PC-9 (cell line): ENCODE data around the gene HOXB6. TPM values are rescaled to one million over a fixed set of nuclear protein-coding genes. Genes with fewer than 3 reads are reported as not detected.

Experiments used
- BruUV-seq: library from RNA; stranded (reverse); fragments of 400-500 nt; replicated peaks from 2 replicates; lab custom pipeline; 2021; lab: Mats Ljungman, UMichigan
- CTCF ChIA-PET: fragments of 300-600 bp; sonication (Branson Sonifier 250); formaldehyde crosslinking; loops from one replicate; lab custom pipeline; 2022; ENCODE audit warnings: antibody characterized with exemption; lab: Charles Lee
- POLR2A ChIA-PET: fragments of 300-600 bp; sonication (Branson Sonifier 250); formaldehyde crosslinking; loops from one replicate; lab custom pipeline; 2022; ENCODE audit warnings: antibody characterized with exemption; ENCODE audit not compliant: unreplicated experiment; lab: Charles Lee
- DNase-seq, 2 experiments: peaks; one replicate each; pipeline versions ENCODE4 v3.0.0 to v3.0.0-alpha.2; 2015 to 2022; ENCODE audit warnings: mixed read lengths in 1 of 2
- H2AFZ ChIP-seq: fragments of 200-600 bp; sonication (generic); 2 replicates; pipeline ENCODE4 v1.8.1; 2017; ENCODE audit warnings: antibody characterized with exemption
- H3F3A ChIP-seq: fragments of 200-600 bp; sonication (generic); 2 replicates; pipeline ENCODE4 v1.8.1; 2017; ENCODE audit warnings: antibody characterized with exemption, mild to moderate bottlenecking, low read depth; ENCODE audit not compliant: insufficient read depth
- H3K27ac ChIP-seq: fragments of 200-600 bp; sonication (generic); 2 replicates; pipeline ENCODE4 v1.6.1; 2016; ENCODE audit warnings: mixed run types
- H3K27me3 ChIP-seq: fragments of 200-600 bp; sonication (generic); 2 replicates; pipeline ENCODE4 v1.6.1; 2016; ENCODE audit warnings: low read depth, mixed run types; ENCODE audit not compliant: insufficient read depth
- H3K36me3 ChIP-seq: fragments of 200-600 bp; sonication (generic); 2 replicates; pipeline ENCODE4 v1.6.1; 2016; ENCODE audit warnings: low read depth, mixed run types
- H3K4me1 ChIP-seq: fragments of 200-600 bp; sonication (generic); replicated peaks from 2 replicates; pipeline ENCODE4 v1.6.1; 2016; ENCODE audit warnings: mixed run types; ENCODE audit not compliant: insufficient read depth
- H3K4me2 ChIP-seq: fragments of 200-600 bp; sonication (generic); 2 replicates; pipeline ENCODE4 v1.6.1; 2017; ENCODE audit warnings: mixed run types
- H3K4me3 ChIP-seq: fragments of 200-600 bp; sonication (generic); 2 replicates; pipeline ENCODE4 v1.6.1; 2016; ENCODE audit warnings: mixed run types
- H3K79me2 ChIP-seq: fragments of 200-600 bp; sonication (generic); 2 replicates; pipeline ENCODE4 v1.6.1; 2017; ENCODE audit warnings: low read depth, mixed run types
- H3K9me2 ChIP-seq: fragments of 200-600 bp; sonication (generic); 2 replicates; pipeline ENCODE4 v1.8.1; 2017; ENCODE audit warnings: mild to moderate bottlenecking; ENCODE audit not compliant: insufficient read depth
- H3K9me3 ChIP-seq: fragments of 200-600 bp; sonication (generic); 2 replicates; pipeline ENCODE4 v1.8.1; 2016; ENCODE audit warnings: low read depth; ENCODE audit not compliant: insufficient read depth
- H4K20me1 ChIP-seq: fragments of 200-600 bp; sonication (generic); 2 replicates; pipeline ENCODE4 v1.8.1; 2017; ENCODE audit not compliant: insufficient read depth
- EZH2 ChIP-seq: fragments of 200-600 bp; sonication (generic); IDR thresholded peaks from 2 replicates; pipeline ENCODE4 v1.8.0; 2017; ENCODE audit warnings: antibody characterized with exemption, low read depth
- intact Hi-C: fragments of 100-400 bp; cut with micrococcal nuclease; formaldehyde crosslinking; loops from one replicate; pipeline ENCODE4 v1.10.0; 2022; ENCODE audit not compliant: unreplicated experiment
- total RNA-seq: library from RNA; stranded (reverse); gene quantifications from 2 replicates; pipeline ENCODE4 v1.2.3, GENCODE V29; 2021
- TF ChIP-seq, protein P1 (sequence below): fragments of 200-600 bp; sonication (generic); conservative IDR thresholded peaks from 2 replicates; pipeline ENCODE4 v1.6.1; 2017; ENCODE audit warnings: mixed run types, antibody characterized with exemption, mild to moderate bottlenecking, moderate library complexity

Gene HOXB6
- total RNA-seq, 1 experiment from 2014 or later, result 30.7 TPM

DNA sequence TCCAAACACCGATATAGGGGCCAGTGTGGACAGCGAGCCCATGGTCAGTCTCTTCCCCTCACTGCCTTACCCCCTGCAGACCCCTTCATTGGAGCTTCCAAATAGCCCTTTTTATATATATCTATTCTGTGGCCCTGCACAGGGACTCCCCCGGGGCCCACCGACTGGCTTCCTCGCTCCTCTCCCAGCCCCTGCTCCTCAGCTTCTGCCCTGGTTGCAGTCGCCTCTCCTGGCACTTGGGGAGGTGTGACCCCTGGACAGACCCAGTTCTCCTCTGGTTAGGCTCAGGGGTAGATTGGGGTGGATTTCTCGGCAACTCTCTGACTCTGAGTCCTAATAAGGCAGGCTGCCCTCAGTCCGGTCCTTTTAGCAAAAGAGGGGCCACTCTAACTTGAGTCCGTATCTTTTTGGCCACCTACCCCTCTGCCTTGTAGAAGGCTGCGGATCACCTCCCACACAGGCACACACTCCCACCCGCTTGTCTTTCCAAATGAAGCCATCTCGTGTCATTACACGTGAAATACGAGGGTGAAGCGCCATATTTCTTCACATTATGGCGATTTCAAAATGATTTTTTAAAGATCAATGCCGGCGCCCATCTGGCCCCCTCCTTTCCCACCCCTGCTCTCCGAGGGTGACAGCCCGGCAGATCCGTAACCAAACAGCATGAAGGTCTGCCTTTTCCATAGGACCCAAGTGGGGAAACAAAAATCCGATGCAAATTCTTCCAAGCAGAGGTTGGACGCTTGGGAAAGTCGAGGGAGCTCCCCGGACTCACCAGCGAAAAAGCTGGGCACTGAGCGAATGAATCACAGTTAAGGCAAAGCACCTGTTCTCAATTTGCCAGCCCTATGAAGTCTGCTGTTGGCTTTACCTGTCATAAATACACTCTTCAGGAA is 23.1 kb upstream of the HOXB6 start:
- TF ChIP-seq, protein P1, sequence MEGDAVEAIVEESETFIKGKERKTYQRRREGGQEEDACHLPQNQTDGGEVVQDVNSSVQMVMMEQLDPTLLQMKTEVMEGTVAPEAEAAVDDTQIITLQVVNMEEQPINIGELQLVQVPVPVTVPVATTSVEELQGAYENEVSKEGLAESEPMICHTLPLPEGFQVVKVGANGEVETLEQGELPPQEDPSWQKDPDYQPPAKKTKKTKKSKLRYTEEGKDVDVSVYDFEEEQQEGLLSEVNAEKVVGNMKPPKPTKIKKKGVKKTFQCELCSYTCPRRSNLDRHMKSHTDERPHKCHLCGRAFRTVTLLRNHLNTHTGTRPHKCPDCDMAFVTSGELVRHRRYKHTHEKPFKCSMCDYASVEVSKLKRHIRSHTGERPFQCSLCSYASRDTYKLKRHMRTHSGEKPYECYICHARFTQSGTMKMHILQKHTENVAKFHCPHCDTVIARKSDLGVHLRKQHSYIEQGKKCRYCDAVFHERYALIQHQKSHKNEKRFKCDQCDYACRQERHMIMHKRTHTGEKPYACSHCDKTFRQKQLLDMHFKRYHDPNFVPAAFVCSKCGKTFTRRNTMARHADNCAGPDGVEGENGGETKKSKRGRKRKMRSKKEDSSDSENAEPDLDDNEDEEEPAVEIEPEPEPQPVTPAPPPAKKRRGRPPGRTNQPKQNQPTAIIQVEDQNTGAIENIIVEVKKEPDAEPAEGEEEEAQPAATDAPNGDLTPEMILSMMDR, result no peak
- no peak for TF ChIP-seq EZH2
- no peak overlapping the region for H2AFZ ChIP-seq
- peaks cover 36% of the 10 kb centered on the region; the same call in 1 of the 2 replicates for H3K27me3 ChIP-seq
- intact Hi-C loops, result no loop called here
- no peaks in the 10 kb centered on the region; the same call in 1 of the 2 replicates for H4K20me1 ChIP-seq
- 0 out of 2 replicates have a peak overlapping the region, but pooled peaks have one; percentile 96 for H3K4me2 ChIP-seq
- no peaks in the 10 kb centered on the region for H3K79me2 ChIP-seq
- H3F3A ChIP-seq, result peaks cover 15% of the 10 kb centered on the region; the same call in 1 of the 2 replicates
- H3K36me3 ChIP-seq, result no peaks in the 10 kb centered on the region
- CTCF ChIA-PET, result interaction anchor here (0.5 to 3.0 kb wide), 2 partner anchors 8 to 18 kb away, joined by 3 to 9 read pairs; no protein-coding TSS in a partner anchor
- DNase-seq, result no peak
- H3K4me3 ChIP-seq, result no peak overlapping the region
- H3K9me3 ChIP-seq, result no peaks in the 10 kb centered on the region
- no TSS peak for BruUV-seq
- peaks cover 3% of the 10 kb centered on the region; the same call in 1 of the 2 replicates for H3K4me1 ChIP-seq
- H3K27ac ChIP-seq, result no peak overlapping the region
- H3K9me2 ChIP-seq, result no peaks in the 10 kb centered on the region
- POLR2A ChIA-PET, result interaction anchor here (0.7 kb wide), 1 partner anchor 571 kb away, joined by 3 read pairs; no protein-coding TSS in a partner anchor

DNA sequence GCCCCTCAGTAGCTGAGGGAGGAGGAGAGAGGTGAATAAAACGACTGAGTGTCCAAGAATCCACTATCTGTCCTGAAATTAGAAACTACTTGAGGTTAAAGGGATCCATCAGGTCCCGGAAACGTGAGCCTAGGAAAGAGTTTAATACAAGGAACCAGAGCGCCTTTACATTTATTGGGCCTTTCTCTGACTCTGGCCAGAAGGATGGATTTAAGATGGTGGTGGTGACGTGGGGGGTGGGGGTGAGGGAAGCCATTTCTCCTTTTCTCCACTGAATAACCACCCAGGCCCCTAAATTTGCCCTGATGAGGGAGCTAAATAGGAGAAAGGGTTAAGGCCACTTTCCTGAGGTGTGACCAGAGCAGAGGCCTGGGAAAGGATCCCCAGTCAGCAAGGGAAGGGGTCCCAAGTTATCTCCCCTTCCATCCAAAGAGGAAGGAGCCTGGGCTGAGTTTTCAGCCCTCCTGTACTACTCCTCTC is 22.4 kb upstream of the HOXB6 start:
- ChIA-PET POLR2A (no interaction called here), CTCF (interaction anchor here (3.0 kb wide), 1 partner anchor 9 kb away, joined by 9 read pairs; no protein-coding TSS in a partner anchor)
- BruUV-seq, result no TSS peak
- peak overlapping the region; percentile 86 for H2AFZ ChIP-seq
- intact Hi-C loops, result no loop called here
- peak overlapping the region; percentile 96 for H3K4me2 ChIP-seq
- no peaks in the 10 kb centered on the region for H3K9me2 ChIP-seq
- no peaks in the 10 kb centered on the region for H3K36me3 ChIP-seq
- H3F3A ChIP-seq, result peaks cover 13% of the 10 kb centered on the region; the same call in 1 of the 2 replicates
- no peak overlapping the region for H3K27ac ChIP-seq
- no peaks in the 10 kb centered on the region for H3K79me2 ChIP-seq
- peaks cover 3% of the 10 kb centered on the region; the same call in 1 of the 2 replicates for H3K4me1 ChIP-seq
- H3K27me3 ChIP-seq, result peaks cover 28% of the 10 kb centered on the region; the same call in 1 of the 2 replicates
- TF ChIP-seq, protein P1, result no peak
- no peak for TF ChIP-seq EZH2
- H3K4me3 ChIP-seq, result peak overlapping the region; percentile 70
- H3K9me3 ChIP-seq, result no peaks in the 10 kb centered on the region
- no peaks in the 10 kb centered on the region; the same call in 1 of the 2 replicates for H4K20me1 ChIP-seq
- DNase-seq, result no peak
